GM19452 (cell line): Measurements from ENCODE around the gene SCMH1.

ENCODE experiments used
- ATAC-seq: cut with Tn5 transposase; IDR thresholded peaks from one replicate; pipeline ENCODE4 v1.9.1; 2021; ENCODE audit not compliant: unreplicated experiment

The SCMH1 gene

DNA sequence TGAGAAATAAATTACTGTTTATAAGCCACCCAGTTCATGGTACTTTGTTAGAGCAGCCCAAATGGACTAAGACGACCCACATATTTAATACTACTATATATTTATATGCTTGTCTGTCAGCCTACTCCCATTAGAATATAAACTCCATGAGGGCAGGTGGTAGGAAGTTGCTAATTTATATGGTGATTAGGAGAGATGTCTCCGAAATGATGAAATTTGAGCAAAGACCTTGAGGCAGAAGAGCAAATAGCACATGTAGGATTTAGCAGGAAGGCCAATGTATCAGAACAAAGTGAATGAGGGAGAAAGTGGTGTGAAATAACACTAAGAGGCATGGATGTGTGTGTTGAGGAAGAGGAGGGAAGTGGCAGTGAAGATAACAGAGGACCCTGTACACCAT is 210.0 kb downstream of the SCMH1 start:
- ATAC-seq: no peak

DNA sequence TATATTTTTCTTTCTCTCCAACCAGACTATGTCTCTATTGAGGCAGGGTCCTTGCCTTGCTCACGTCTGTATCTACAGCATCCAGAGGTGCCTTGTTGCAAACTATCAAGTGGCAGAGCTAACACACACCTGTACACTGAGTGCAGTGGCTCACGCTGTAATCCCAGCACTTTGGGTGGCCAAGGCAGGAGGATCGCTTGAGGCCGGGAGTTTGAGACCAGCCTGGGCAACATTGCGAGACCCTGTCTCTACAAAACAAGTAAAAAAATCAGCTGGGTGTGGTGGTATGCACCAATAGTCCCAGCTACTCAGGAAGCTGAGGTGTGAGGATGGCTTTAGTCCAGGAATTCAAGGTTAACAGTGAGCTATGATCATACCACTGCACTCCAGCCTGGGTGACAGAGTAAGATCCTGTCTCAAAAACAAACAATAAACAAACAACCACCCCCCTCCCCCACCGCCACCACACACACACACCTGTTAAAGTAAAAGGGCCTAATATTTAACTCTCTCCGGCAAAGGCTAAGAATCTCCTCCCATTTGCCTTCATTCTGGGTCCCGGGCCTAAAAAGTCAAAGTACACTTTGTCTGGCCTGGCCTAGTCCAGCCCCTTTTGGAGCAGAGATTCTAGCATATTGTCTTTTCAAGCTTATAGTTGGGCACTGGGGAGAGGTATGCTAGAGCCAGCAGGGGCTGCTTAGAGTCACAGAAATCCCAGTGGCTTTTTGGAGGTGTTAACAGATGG is 211.1 kb downstream of the SCMH1 start:
- no peak for ATAC-seq

DNA sequence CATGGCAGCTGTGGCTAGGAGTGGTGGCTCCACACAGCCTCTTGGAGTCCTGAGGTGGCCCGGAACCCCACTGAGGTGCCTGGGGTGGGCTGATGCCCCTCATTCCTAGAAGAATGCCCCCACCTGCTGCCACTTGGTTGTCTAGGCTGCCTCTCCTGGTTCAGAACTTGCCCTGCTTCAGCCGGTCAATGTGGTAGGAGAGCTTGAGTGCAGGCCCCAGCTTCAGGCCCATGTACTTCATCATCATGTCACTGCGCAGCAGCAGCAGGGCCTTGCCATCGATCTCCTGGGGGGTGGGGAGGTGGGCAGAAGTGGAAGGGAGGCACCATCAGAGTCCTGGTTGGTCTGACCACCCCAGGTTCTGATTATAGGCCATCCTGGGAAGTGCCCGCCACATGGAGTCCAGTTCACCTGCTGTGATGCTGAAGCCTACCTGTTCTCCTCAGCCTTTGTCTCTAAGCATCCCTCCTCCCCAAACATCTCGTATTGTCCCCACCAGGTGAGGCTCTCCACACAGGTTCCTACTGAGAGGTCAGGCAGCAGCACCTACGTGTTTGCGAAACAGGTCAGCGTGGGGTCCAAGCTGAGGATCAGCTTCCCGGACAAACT is 214.0 kb downstream of the SCMH1 start:
- ATAC-seq: no peak

DNA sequence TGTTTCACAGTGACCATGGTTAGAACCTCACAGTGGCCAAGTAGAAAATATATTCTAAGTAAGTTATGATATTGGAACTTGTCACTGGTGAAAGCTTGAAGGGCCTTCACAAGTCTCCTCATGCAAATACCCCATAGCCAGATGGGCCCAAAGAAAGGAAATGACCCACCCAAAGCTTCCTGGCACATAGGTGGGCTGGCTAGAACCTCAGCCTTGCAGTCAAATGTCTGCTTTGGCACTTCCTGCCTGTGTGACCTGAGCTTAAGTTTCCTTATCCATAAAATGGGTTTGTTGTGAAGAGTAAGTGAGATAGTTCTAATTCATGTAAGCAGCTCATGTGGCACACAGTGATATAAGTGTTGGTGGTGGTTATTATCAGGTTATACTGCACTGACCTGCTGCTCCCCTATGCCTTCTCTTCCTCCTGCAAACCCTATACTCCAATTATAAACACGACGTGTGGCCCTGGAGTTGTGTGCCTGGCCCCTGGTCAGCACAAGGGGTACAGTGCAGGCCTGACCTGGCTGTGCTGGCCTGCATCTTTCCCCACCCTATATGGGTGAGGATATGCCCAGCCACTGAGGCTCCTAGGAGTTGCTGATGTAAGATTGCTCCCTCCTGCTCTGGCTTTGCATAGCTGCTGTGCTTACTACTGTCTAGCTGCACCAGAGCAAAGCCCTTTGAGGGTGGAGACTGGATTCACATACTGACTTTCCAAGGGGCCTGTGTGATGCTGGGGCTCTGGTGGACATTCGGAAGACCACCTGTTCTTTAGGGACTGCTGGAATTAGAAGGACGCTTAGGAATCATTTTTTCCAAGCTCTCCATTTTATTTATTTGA is 215.9 kb downstream of the SCMH1 start:
- no peak for ATAC-seq

DNA sequence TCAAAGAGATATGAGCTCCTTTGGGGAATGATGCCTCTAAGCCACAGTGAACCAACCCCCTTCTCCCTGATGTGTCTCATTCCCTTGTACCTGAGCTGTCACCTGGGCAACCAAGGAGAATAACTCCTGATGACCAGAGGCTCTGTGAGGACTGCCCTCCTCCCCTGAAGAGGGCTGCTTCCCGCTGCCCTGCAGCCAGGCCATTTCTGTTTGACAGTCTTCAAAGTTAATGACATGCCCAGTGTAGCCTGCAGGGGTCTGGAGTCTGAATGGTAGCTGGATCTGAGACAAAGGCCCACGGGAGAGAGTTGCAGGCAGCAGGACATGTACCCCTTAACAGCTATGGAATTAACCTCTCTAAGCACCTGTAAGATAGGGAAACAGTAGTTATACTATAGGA is 217.2 kb downstream of the SCMH1 start:
- no peak for ATAC-seq

DNA sequence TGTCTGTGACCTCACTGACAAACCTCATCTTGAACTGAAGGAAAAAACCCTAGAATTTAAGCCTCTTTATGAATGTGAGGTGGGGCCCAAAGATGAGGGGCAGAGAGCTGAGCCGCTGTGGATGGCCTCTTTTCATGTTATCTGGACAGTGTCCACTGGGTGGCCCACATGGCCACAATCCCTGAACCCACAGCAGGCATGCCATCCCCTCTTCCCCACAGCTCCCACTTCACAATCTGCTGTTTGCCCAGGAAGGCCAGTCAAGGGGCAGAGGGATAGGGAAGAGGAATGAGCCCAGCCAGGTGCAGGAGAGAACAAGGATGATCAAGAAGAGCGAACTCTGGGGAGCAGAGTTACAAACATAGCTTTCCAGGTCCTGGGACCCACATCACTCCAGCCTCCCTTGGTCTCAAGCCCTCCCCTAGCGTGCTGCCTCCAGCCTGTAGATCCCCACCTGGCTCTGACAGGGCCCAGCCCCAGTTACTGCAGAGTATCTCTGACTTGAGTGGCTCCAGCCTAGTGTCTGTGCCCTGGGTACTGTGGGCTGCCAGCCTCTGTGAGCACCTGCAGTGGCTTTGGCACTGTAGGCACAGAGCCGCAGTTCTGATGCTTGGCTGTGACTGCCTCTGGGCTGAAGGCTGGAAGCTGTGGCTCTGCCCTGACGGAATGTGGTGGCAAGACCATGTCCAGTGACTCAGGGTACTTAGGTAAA is 218.7 kb downstream of the SCMH1 start:
- no peak for ATAC-seq

DNA sequence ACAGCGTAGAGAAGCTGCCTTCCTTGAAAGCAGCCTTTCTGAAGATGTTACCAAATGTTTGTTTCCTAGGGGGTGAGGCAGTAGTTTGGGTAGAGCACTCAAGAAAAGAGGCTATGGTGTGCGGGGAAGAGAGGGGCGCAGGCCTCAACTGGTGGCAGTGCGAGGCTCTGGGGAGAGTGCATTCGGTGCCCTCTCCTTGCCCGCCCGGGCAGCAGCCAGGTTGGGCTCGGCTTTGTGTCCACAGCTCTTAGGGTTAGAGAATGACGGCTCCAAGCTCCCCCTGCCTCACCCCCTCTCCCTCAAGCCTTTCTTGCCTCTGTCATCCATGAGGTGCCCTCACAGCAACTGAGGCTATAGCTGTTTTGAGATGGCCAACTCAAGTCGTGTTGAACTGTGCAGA is 219.7 kb downstream of the SCMH1 start:
- no peak for ATAC-seq

DNA sequence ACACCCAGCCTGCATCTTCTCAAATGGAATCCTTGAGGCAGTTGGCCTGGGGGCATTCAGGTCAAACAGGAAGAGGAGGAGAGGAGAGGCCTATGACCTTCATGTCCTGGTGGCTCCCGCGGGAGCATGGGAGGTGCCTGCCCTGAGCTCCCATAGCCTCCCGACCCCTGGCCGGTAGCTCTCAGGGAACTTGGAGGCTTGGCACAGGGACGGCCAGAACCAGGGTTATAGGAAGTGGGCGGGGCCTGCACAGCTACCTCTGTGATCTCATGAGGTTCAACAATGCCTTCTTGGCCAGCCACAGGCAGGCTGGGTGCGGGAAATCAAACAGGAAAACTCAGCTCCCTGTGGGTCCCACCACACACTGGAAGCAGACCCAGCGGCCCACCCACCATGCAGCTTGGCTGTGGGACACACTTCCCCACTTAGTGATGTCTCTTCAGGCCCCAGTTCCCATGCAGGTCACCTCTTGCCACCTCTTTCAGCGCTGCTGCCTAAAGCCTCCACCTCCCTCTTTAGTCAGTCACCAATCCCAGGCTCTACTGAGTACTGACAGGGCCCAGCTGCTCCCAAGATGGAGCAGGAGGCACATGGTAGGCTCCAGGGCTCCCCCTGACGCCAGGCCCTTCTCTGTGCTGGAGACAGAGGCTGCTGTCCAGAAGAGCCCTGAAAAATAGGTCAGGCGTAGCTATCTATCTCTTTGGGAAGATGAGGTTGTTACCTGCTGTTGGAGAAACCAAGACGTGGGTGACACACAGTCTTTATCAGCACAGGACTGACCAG is 220.4 kb downstream of the SCMH1 start, which contains the start of gene SLFNL1:
SLFNL1 (minus strand) TSS at position 200 of the 783 bp plus-strand sequence. CDS start 1,065 bp downstream, outside the sequence.
- ATAC-seq: no peak

DNA sequence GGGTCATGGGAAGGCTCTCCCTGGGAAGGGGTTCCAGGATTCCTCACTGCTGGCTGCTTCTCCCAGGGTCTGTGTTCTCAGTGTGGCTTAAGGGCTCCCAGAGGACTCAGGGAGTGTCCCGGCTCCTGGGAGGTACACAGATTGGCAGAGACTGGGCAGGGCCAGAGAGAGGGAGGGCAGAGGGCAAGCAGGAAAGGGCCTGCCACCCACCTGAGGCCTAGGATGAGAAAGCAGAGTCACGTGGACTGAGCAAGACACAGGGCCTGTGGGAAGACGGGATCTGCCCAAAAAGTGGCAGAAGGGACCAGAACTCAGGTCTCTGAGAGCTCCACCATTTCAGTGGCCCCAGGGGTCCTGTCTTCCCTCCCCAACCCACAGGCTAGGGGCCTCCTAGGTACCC is 221.5 kb downstream of the SCMH1 start:
- no peak for ATAC-seq

DNA sequence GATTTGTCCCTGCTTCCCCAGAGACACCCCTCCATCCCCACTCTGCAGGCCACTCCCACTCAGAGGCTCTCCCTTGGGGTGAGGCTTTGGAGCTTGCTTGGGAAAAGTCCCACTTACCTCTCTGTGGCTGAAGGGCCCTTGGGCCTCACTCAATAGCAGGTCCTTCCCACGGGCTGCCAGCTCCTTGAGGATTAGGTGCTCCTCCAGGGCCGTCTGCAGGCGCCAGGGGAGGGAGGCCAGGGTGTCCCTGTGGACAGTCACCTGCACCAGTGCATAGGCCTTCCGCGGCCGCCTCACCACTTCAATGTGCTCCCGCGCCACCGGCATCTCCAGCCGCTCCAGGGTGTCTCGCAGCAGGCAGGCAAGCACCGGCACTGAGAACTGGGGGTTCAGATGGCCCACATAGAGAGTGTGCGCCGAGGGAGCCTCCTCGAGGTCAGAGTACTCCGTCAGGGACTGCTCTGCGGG is 222.0 kb downstream of the SCMH1 start:
- no peak for ATAC-seq

DNA sequence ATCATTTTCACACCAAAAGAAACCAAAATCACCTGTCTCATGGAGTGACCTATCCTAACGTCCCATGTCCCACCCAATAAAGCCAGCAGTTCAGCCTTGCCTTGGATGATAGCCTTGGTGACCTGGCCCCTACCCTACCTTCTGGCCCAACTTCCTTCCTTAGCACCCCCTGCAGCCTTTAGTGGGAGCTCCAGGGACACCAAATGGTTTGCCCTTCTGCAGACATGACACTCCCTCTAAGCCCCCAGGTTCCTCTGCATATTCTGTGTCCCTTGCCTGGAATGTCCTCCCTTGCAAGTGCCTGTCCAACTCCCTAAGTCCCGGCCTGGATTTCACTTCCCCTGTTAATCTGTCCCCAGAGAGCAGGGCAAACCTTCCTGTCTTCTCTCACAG is 222.8 kb downstream of the SCMH1 start:
- ATAC-seq: no peak

DNA sequence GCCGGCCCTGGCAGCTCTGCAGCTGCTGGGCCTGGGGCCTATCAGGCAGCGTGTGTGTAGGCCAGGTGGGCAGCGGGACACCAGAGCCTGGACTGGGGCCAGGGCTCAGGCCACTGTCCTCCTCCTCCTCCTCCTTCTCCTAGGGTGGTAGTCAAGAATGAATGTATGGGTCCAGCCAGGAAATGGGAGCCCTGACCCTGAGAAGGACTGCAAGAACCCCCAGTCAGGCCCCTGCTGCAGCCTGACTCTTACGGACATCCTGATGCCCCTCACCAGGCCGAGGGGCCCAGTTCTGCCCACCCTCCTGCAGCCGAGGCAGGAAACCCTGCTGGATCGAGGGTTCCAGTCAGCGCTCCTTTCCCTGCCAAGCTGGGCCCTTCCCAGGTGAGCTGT is 224.1 kb downstream of the SCMH1 start:
- ATAC-seq: no peak

DNA sequence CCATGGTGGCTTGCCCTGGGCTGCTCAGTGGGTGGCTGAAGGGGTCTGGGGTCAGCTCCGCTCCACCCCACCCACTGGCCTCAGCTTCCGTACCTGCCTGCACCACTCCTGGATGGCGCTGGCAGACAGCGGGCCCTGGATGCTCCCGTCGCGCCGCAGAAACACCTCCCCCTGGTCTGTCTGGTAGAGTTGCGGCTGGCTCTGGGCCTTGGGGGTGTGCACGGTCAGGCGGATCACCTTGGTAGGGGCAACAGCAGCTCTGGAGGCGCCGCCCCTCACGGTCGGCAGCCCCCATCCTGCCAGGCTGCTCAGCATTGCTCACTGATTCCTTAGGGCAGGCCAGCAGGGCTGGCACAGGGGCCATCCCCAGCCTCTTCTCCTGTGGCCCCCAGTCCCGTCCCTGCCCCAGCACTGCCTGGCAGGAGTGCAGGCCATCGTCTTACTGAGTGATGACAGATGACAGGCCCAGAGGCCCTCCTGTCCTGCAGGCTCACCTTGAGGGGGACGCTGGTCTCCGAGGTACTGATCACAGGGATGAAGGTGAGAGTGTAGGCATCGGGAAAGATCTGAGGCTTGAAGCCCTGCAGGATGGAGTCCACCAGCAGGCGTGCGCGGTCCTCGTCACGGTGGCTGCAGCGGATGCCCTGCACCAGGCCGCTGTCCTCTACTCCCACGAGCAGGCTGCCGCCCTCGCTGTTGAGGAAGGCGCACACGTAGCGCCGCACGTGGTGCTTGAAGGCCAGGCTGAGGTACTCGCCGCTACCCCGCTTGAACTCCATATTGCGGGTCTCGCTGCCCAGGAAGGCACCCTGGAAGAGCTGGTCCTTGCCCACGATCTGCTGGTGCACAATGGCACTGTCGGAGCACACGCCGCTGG is 224.7 kb downstream of the SCMH1 start:
- ATAC-seq: no peak

DNA sequence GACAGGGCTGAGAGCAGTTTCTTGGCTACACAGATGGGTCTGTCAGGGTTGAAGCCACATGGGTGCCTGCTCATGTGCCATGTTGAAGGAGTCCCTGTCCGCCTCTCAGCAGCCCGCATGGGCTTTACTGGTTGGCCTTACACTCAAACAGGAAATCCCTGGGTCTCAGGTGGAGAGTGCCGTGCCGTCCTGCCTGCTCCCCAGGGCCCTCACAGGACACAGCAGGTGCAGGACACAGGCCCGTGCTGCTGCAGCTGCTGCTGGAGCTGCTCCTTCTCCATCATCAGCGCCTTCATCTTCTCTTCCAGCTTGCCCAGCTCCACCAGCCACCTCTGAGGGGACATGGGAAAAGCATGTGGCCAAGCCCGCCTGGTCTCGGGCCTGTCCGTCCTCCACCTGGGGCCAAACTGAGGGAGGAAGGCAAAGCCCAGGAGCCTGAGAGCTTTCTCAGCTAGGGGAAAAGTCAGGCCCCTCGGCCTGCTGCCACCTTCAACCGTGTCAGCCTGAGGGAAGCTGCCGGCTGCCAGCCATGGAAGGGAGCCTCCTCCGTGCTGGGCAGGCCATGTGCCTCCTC is 226.1 kb downstream of the SCMH1 start:
- no peak for ATAC-seq

DNA sequence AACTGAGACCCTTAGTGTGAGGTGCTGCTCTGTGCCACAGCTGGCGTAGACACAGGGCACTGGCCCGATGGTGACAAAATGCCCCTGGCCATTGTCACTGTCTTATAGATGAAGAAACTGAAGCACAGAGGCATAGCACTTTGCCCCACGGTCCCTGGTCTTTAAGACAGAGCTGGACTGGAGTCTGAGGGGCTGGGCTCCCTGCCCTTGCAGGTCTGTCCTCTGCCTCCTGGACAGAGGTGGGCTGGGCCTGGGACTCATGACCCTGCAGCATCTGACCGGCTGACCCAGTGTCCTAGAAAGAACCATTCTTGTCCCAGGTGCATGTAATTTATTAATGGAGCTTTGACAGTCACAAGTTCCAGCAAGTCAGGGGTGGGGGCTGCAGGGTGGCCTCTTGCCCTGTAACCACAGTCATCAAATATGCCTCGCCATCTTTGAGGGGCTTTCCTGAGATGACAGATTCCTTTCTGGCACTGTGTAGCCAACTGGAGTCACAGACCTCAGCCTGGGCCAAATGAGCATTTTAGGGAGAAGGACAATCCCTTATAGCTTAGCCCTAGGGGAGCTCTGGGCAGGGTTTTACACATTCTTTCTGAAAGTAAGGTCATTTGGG is 226.7 kb downstream of the SCMH1 start:
- no peak for ATAC-seq

DNA sequence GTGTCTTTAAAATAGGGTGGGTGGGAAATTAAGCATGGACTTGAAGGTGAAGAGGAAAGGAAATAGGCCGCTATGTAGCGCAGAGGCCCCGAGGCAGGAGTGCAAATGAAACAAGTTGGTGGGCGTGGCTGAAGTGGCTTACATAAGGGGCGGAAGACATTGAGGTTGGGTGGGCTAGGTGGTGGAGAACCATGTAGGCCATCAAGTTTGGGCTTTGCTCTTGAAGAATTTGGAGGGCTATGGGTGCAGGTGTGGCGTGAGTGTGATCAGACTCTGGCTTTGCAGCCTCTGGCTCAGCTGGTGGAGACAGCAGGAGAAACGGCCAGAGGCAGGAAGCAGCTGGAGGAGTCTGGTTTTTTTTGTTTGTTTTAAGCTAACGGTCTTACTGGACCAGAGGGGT is 227.2 kb downstream of the SCMH1 start:
- ATAC-seq: no peak

DNA sequence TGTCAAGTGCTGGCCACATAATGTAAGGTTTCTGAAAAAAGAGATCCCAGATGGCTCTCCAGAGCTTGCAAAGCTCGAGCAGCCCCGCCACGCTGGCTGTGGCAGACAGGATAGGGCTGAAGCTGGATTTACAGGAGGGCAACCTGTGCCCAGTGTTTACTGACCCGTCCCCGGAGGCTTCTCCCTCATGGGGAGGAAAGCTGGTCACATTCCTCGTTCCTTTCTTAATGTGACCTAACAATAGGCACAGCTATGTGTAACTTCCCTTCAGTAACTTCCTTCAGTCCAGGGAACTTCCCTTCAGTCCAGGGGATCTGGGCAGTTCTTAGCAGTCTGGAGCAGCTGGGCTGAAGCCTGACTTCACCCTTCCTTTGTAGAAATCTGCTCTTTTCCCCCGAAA is 228.3 kb downstream of the SCMH1 start:
- no peak for ATAC-seq

DNA sequence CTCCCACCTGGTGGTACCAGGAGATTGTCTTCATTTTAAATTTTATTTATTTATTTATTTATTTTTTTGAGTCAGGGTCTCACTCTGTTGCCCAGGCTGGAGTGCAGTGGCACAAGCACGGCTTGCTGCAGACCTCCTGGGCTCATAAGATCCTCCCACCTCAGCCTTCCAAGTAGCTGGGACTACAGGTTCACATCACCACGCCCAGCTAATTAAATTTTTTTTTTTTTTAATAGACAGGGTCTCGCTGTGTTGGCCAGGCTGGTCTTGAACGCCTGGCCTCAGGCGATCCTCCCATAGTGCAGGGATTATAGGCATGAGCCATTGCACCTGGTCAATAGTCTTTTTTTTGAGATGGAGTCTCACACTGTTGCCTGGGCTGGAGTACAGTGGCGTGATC is 229.1 kb downstream of the SCMH1 start:
- ATAC-seq: no peak

DNA sequence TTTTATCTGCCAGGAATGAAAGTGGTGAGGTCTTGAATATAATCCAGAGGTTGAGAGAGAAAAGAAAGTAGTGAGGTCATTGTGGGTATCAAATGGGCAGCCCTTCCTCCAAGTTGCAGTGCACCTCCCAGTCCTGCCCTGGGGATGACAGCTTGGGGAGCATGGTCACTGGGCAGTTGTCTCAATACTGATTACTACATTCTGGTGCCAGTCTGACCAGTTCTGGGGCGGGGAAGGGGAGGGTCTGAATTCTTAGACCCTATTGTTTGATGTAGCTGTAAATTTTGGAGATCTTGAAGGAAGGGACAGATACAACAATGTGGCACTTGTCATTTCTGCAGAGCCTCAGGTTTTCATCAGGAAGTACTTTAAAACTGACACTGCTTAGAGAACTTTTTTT is 231.8 kb downstream of the SCMH1 start:
- no peak for ATAC-seq
